Measurements from ENCODE around the gene C2CD2.

Gene C2CD2

DNA sequence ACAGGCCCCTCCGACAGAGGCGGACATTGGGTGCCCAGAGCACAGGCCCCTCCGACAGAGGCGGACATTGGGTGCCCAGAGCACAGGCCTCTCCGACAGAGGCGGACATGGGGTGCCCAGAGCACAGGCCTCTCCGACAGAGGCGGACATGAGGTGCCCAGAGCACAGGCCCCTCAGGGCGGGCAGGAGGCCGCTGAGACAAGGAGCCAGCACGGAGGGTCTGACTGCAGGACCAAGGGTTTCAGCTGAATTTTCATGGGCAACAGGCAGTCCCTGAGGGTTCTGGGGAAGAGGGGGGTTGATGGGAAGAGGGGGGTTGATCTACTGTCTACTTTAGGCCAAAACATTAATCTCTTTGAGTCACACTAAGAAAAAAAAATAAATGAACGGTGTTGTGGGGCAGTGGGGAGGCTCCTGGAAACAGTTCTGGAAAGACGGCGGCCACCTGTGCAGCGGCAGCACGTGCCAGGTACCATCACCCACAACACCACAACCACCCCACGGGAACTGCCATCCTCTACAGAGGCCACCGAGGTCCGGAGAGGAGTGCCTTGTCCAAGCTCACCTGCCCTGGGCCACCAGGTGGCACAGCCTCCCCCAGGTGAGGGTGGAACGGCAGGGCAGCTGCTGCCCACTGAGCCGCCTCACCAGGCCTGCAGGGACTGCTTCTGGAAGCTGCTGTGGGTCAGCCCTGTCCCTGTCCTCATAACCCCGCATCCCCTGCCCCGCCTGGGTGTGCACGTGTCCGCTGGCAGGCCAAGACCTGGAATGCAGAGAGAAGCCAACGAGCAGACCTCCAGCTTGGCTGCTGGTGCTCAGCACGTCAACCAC is 95.1 kb downstream of the C2CD2 start:
- no peak for DNase-seq
- Histone ChIP-seq H3K18ac (ENCODE audit: low read length) (no peak overlapping the region), H2BK15ac (replicated peaks; ENCODE audit: low read depth) (no peak overlapping the region), H3K56ac (ENCODE audit: low read length) (no peak overlapping the region), H3K79me2 (ENCODE audit: control insufficient read depth, insufficient read depth, low read length) (no peaks in the 10 kb centered on the region), H3K4me2 (ENCODE audit: low read length) (no peak overlapping the region), H3K4me1 (ENCODE audit: control insufficient read depth, low read depth, low read length) (no peaks in the 10 kb centered on the region), H3K36me3 (ENCODE audit: control insufficient read depth, insufficient read depth, low read length) (peaks cover 2% of the 10 kb centered on the region), H3K23ac (ENCODE audit: low read length) (no peak overlapping the region), H2BK120ac (ENCODE audit: low read depth, low read length) (no peak overlapping the region), H2AK5ac (ENCODE audit: low read length) (no peak overlapping the region), H3K9ac (ENCODE audit: low read length) (no peak overlapping the region), H3K79me1 (ENCODE audit: low read length) (no peaks in the 10 kb centered on the region), H4K5ac (ENCODE audit: low read length) (no peak overlapping the region), H3K27ac (ENCODE audit: low read depth, low read length) (no peak overlapping the region), H3K27me3 (ENCODE audit: insufficient read depth, low read length, poor library complexity) (no peaks in the 10 kb centered on the region), H3K4me3 (ENCODE audit: low read length) (no peak overlapping the region), H2BK5ac (ENCODE audit: low read length) (no peak overlapping the region), H3K4ac (ENCODE audit: low read depth, low read length) (no peak overlapping the region), H4K8ac (ENCODE audit: low read depth, low read length) (no peak overlapping the region)
- no CpG with 5 or more reads among the region's 27 CpGs for WGBS (ENCODE audit: extremely low coverage, insufficient coverage, low lambda C conversion rate)

DNA sequence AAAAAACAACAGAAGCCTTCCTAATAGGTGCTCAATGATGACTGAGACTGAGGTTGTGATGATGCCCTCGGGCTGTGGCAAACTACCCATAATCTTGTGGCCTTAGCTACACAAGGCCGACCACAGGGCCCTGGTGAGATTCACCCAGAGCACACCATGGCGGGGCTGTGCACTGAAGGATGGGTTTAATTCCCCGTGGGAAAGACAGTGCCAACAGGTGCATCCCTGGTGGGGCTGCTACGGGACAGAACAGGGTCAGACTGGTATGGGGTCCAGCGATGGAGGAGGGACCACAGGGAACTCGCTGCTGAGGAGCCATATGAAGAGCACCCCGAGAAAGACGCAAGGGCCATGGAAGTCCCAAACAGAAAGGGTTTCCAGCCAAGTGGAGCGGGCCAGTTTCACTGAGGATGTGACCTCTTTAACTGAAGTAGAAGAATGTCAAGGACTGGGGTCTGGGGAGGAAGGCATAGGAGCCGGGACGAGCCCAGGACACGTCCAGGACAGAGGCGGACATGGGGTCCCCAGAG is 96.0 kb downstream of the C2CD2 start:
- Histone ChIP-seq H3K18ac (ENCODE audit: low read length) (no peak overlapping the region), H4K5ac (ENCODE audit: low read length) (no peak overlapping the region), H3K9ac (ENCODE audit: low read length) (no peak overlapping the region), H2AK5ac (ENCODE audit: low read length) (no peak overlapping the region), H3K4me1 (ENCODE audit: control insufficient read depth, low read depth, low read length) (no peaks in the 10 kb centered on the region), H4K8ac (ENCODE audit: low read depth, low read length) (no peak overlapping the region), H3K4me2 (ENCODE audit: low read length) (no peak overlapping the region), H3K27ac (ENCODE audit: low read depth, low read length) (no peak overlapping the region), H2BK5ac (ENCODE audit: low read length) (no peak overlapping the region), H3K4ac (ENCODE audit: low read depth, low read length) (no peak overlapping the region), H2BK15ac (replicated peaks; ENCODE audit: low read depth) (no peak overlapping the region), H2BK120ac (ENCODE audit: low read depth, low read length) (no peak overlapping the region), H3K56ac (ENCODE audit: low read length) (no peak overlapping the region), H3K4me3 (ENCODE audit: low read length) (no peak overlapping the region), H3K27me3 (ENCODE audit: insufficient read depth, low read length, poor library complexity) (no peaks in the 10 kb centered on the region), H3K79me2 (ENCODE audit: control insufficient read depth, insufficient read depth, low read length) (no peaks in the 10 kb centered on the region), H3K79me1 (ENCODE audit: low read length) (no peaks in the 10 kb centered on the region), H3K23ac (ENCODE audit: low read length) (no peak overlapping the region), H3K36me3 (ENCODE audit: control insufficient read depth, insufficient read depth, low read length) (peaks cover 2% of the 10 kb centered on the region)
- no CpG with 5 or more reads among the region's 14 CpGs for WGBS (ENCODE audit: extremely low coverage, insufficient coverage, low lambda C conversion rate)
- DNase-seq: no peak

DNA sequence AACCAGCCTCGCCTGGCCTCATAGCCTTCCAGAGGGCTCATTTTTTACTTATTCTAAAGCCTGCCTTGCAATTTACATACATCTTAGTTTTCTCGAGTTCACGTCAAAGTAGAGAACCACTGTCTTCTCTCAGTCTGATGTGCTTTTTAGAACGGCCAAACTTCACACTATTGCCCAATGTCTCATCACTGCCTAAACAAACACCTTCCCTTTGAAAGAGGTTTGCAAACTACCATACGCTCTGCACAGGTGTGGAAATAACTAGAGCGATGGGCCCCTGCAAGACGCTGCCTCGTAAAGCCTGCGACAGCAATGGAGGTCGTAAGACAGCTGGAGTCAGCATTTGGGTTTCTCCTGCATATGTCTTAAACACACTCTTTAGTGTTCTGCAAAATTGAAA is 97.2 kb downstream of the C2CD2 start:
- Histone ChIP-seq H3K79me1 (ENCODE audit: low read length) (no peaks in the 10 kb centered on the region), H3K79me2 (ENCODE audit: control insufficient read depth, insufficient read depth, low read length) (no peaks in the 10 kb centered on the region), H2AK5ac (ENCODE audit: low read length) (no peak overlapping the region), H3K27me3 (ENCODE audit: insufficient read depth, low read length, poor library complexity) (no peaks in the 10 kb centered on the region), H3K36me3 (ENCODE audit: control insufficient read depth, insufficient read depth, low read length) (peaks cover 2% of the 10 kb centered on the region), H3K9ac (ENCODE audit: low read length) (no peak overlapping the region), H3K27ac (ENCODE audit: low read depth, low read length) (no peak overlapping the region), H2BK120ac (ENCODE audit: low read depth, low read length) (no peak overlapping the region), H3K18ac (ENCODE audit: low read length) (no peak overlapping the region), H3K4me2 (ENCODE audit: low read length) (no peak overlapping the region), H4K8ac (ENCODE audit: low read depth, low read length) (no peak overlapping the region), H2BK5ac (ENCODE audit: low read length) (no peak overlapping the region), H3K4me3 (ENCODE audit: low read length) (no peak overlapping the region), H3K23ac (ENCODE audit: low read length) (no peak overlapping the region), H3K4ac (ENCODE audit: low read depth, low read length) (no peak overlapping the region), H3K56ac (ENCODE audit: low read length) (no peak overlapping the region), H4K5ac (ENCODE audit: low read length) (no peak overlapping the region), H2BK15ac (replicated peaks; ENCODE audit: low read depth) (no peak overlapping the region), H3K4me1 (ENCODE audit: control insufficient read depth, low read depth, low read length) (no peaks in the 10 kb centered on the region)
- no peak for DNase-seq
- WGBS (ENCODE audit: extremely low coverage, insufficient coverage, low lambda C conversion rate): no CpG with 5 or more reads among the region's 10 CpGs

DNA sequence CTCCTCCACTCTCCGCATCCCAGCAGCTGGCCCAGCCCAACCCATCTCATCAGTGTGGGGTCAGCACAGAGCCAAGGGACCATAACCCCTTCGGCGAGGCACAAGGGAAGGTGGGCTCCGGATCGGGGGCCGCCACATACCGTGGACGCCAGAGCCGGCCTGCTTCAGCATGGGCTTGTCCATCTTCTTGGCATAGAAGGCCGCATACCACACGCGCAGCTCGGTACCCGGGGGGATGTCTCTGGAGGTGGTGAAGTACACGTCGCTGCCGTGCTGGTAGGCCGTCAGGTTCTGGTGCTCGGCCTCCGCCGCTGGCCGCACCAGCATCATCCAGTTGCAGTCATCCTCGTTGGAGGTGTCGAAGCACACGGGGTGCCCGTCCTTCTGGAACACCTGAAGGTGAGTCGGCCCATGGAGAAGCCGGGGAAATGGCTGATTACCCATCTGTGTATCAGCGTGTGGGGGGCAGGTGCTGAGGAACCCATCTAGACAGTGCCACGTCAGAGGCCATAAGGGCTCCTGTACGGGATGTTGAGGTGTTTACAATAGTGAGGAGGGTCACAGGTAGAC is 99.3 kb downstream of the C2CD2 start:
- H3K79me2 ChIP-seq (ENCODE audit: control insufficient read depth, insufficient read depth, low read length): no peaks in the 10 kb centered on the region
- H3K27ac ChIP-seq (ENCODE audit: low read depth, low read length): no peak overlapping the region
- H3K9ac ChIP-seq (ENCODE audit: low read length): no peak overlapping the region
- H2BK15ac ChIP-seq (replicated peaks; ENCODE audit: low read depth): no peak overlapping the region
- no peak overlapping the region for H2BK5ac ChIP-seq (ENCODE audit: low read length)
- no CpG with 5 or more reads among the region's 31 CpGs for WGBS (ENCODE audit: extremely low coverage, insufficient coverage, low lambda C conversion rate)
- H2AK5ac ChIP-seq (ENCODE audit: low read length): no peak overlapping the region
- no peak overlapping the region for H3K56ac ChIP-seq (ENCODE audit: low read length)
- H3K79me1 ChIP-seq (ENCODE audit: low read length): no peaks in the 10 kb centered on the region
- H3K18ac ChIP-seq (ENCODE audit: low read length): no peak overlapping the region
- H4K8ac ChIP-seq (ENCODE audit: low read depth, low read length): no peak overlapping the region
- no peak overlapping the region for H3K23ac ChIP-seq (ENCODE audit: low read length)
- no peak overlapping the region for H3K4ac ChIP-seq (ENCODE audit: low read depth, low read length)
- peaks cover 2% of the 10 kb centered on the region for H3K36me3 ChIP-seq (ENCODE audit: control insufficient read depth, insufficient read depth, low read length)
- no peak for DNase-seq
- H3K4me3 ChIP-seq (ENCODE audit: low read length): no peak overlapping the region
- no peak overlapping the region for H3K4me2 ChIP-seq (ENCODE audit: low read length)
- no peak overlapping the region for H4K5ac ChIP-seq (ENCODE audit: low read length)
- no peaks in the 10 kb centered on the region for H3K27me3 ChIP-seq (ENCODE audit: insufficient read depth, low read length, poor library complexity)
- no peaks in the 10 kb centered on the region for H3K4me1 ChIP-seq (ENCODE audit: control insufficient read depth, low read depth, low read length)
- no peak overlapping the region for H2BK120ac ChIP-seq (ENCODE audit: low read depth, low read length)

DNA sequence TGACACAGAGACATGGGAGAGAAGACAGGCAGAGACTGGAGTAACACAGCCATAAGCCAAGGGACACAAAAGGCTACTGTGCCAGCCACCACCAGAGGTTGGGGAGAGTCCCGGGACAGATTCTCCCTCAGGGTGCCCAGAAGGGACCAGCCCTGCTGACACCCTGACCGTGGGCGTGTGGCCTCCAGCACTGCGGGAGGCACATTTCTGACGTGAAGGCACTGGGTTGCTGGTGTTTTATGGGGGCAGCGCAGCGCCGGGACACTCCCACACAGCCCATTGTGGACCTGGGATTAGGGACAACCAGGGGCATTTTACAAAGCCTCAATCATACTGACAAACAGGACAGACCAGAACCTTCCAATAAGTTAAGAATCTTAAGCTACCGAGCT is 100.9 kb downstream of the C2CD2 start:
- Histone ChIP-seq H3K4me3 (ENCODE audit: low read length) (no peak overlapping the region), H3K4me2 (ENCODE audit: low read length) (no peak overlapping the region), H2BK5ac (ENCODE audit: low read length) (no peak overlapping the region), H2BK15ac (replicated peaks; ENCODE audit: low read depth) (no peak overlapping the region), H3K4ac (ENCODE audit: low read depth, low read length) (no peak overlapping the region), H3K18ac (ENCODE audit: low read length) (no peak overlapping the region), H2AK5ac (ENCODE audit: low read length) (no peak overlapping the region), H4K8ac (ENCODE audit: low read depth, low read length) (no peak overlapping the region), H3K27me3 (ENCODE audit: insufficient read depth, low read length, poor library complexity) (no peaks in the 10 kb centered on the region), H3K27ac (ENCODE audit: low read depth, low read length) (no peak overlapping the region), H3K4me1 (ENCODE audit: control insufficient read depth, low read depth, low read length) (no peaks in the 10 kb centered on the region), H3K56ac (ENCODE audit: low read length) (no peak overlapping the region), H2BK120ac (ENCODE audit: low read depth, low read length) (no peak overlapping the region), H3K79me2 (ENCODE audit: control insufficient read depth, insufficient read depth, low read length) (no peaks in the 10 kb centered on the region), H3K36me3 (ENCODE audit: control insufficient read depth, insufficient read depth, low read length) (peaks cover 2% of the 10 kb centered on the region), H3K9ac (ENCODE audit: low read length) (no peak overlapping the region), H3K79me1 (ENCODE audit: low read length) (no peaks in the 10 kb centered on the region), H3K23ac (ENCODE audit: low read length) (no peak overlapping the region), H4K5ac (ENCODE audit: low read length) (no peak overlapping the region)
- DNase-seq: no peak
- no CpG with 5 or more reads among the region's 9 CpGs for WGBS (ENCODE audit: extremely low coverage, insufficient coverage, low lambda C conversion rate)
